HG02970 (cell line): Measurements from ENCODE around the gene HNRNPUL1.

Experiments used
- ATAC-seq: cut with Tn5 transposase; IDR thresholded peaks from one replicate; pipeline ENCODE4 v1.9.1; 2021; ENCODE audit warnings: mild to moderate bottlenecking, moderate library complexity, moderate number of reproducible peaks; ENCODE audit not compliant: unreplicated experiment, low FRiP score

Gene HNRNPUL1

DNA sequence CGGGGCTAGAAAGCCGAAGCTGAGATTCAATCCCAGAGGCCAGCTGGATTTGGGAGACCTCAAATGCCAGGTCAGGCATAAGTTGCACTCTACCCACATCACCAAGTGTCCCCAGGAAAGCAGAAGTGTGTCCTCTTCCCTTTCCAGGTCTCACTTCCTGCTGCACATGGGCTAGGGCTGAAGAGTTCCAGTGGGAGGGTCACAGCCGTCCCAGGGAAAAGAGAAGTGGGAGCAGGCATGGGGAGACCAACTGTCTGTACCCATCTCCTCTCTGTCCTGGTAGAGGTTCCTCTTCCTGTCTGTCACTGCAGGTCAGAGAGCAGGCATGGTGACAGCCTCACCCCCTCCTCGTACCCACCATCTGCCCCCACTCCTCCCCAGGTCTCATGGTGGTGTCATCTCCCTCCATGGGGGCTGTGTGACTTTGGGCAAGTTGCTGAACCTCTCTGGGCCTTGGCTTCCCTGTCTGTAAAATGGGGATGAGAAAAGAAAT lies 30.4 kb upstream of the HNRNPUL1 start:
- ATAC-seq = no peak

- ATAC-seq = no peak
These were observed 29.5 kb upstream of the HNRNPUL1 start for GRCh38 chr19:41234512-41235168.

- no peak for ATAC-seq
These were observed 28.7 kb upstream of the HNRNPUL1 start for GRCh38 chr19:41235480-41235879.

GRCh38 chr19:41238244-41238643 lies 25.9 kb upstream of the HNRNPUL1 start:
- no peak for ATAC-seq

DNA sequence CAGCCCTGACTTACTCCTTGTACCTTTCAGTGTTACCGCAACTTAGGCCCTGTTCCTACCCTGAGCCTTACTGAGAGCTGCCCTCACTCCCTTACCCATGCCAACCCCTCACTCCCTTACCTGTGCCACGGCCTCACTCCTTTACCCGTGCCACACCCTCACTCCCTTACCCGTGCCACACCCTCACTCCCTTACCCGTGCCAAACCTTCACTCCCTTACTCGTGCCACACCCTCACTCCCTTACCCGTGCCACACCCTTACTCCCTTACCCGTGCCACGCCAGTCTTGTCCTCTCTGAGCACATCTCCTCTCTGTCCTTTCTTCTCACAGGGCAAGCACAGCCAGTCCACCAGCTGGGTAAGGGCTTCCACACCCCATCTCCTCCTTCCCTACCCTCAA lies 24.8 kb upstream of the HNRNPUL1 start:
- ATAC-seq = no peak

GRCh38 chr19:41239961-41240574 lies 24.1 kb upstream of the HNRNPUL1 start:
- ATAC-seq = no peak

DNA sequence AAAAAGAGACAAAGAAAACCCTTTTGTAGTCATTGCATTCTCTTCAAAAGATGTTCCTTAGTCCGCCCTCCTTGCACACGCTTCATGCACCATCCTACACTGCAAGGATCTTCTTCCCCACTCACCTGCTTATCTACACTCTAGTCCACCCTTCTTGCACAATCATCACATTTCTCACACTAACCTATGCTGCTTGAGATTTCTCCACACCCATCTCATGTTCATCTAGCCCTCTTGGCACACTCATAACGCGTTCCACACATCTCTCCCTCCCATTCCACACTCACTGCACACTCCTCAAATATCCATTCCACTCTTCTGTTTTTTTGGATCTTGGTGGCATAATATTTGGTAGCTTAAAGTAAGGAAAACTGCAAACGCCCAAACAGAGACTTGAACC lies 22.3 kb upstream of the HNRNPUL1 start:
- no peak for ATAC-seq

DNA sequence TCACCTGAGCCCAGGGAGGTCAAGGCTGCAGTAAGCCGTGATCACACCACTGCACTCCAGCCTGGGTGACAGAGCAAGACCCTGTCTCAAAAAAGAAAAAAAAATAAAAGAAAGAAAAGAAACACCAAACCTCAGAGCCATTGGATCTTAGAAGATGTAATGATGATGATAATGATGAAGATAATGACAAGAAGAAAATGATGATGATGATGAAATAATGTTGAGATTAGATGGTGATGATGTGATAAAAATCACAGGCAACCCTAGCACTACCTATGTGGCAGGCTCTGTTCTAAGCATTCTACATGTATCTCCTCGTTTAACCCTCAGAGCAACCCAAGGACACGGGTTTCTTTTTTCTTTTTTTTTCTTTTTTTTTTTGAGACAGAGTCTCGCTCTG lies 20.1 kb upstream of the HNRNPUL1 start:
- ATAC-seq = no peak

GRCh38 chr19:41245843-41246242 lies 18.3 kb upstream of the HNRNPUL1 start:
- no peak for ATAC-seq

GRCh38 chr19:41248895-41249294 lies 15.3 kb upstream of the HNRNPUL1 start:
- ATAC-seq = no peak

GRCh38 chr19:41249707-41250423 lies 14.3 kb upstream of the HNRNPUL1 start:
- no peak for ATAC-seq

DNA sequence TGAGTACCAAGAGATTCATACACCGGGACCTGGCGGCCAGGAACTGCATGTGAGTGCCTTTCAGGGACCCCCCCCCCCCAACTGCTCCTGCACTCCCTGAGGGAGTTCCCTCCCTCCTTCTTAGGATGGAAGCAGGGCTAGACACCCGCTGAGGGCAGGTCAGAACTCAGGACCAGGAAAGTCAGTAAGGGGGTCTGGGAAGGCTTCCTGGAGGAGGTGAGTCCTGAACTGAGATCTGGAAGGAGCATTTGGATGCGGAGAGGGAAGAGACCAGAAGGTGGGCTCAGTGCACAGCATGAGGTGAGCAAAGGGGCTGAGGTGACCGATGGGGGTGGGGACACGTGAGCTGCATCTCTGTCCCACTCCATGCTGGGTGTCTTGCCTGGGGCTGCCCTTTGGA lies 10.5 kb upstream of the HNRNPUL1 start:
- ATAC-seq = no peak

DNA sequence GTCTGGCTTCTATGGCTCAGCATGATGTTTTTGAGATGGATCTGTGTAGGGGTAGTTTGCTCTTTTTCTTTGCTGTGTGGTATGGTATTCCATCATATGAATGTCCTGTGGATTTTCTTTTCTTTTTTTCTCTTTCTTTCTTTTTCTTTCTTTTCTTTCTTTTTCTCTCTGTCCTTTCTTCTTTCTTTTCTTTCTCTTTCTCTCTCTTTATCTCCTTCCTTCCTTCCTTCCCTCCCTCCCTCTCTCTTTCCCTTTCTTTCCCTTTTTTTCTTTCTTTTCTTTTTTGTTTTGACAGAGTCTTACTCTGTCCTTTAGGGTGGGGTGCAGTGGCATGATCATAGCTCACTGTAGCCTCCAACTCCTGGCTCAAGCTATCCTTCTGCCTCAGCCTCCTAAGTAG lies 9.0 kb upstream of the HNRNPUL1 start:
- no peak for ATAC-seq

GRCh38 chr19:41261474-41262190 lies 2.5 kb upstream of the HNRNPUL1 start:
- ATAC-seq = no peak

DNA sequence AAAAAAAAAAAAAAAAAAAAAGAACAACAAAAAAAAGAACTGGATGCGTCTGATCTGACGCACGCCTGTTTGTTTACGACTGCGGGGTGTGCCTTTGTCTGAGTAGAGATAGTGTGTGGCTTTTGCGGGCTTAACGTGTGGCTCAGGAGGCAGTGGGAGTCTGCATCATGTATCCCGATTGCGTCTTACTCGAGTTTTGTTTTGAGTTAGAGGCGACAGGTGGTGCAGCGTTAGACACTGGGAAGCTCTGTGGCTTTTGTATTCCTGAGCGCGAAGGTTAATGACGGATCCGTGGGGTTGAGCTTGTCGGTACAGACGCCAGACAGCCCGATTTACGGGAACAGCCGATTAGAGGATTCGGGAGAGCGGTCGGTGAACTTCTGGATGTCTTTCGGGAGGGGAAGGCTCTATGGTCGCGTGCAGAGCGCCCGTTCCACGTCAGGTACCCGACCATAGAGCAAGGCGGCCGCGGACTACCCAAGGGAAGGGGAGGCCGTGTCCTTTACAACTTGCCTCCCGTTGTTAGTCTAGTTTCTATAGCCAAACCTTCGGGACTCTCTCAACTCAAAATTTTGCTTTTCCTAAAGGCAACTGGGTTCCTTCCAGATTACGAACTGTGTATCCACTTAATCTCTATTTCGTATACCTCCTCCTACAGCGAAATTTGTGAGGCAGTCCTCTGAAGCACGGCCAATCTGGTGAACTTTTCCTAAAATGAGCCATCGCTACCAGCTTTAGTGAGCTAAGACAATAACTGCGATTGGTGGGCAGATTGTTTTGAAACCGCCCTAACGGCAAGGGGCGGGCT lies 926 bp upstream of the HNRNPUL1 start:
- ATAC-seq = peak; percentile 10

GRCh38 chr19:41264581-41265394 lies 616 bp downstream of the HNRNPUL1 start:
- ATAC-seq = no peak

DNA sequence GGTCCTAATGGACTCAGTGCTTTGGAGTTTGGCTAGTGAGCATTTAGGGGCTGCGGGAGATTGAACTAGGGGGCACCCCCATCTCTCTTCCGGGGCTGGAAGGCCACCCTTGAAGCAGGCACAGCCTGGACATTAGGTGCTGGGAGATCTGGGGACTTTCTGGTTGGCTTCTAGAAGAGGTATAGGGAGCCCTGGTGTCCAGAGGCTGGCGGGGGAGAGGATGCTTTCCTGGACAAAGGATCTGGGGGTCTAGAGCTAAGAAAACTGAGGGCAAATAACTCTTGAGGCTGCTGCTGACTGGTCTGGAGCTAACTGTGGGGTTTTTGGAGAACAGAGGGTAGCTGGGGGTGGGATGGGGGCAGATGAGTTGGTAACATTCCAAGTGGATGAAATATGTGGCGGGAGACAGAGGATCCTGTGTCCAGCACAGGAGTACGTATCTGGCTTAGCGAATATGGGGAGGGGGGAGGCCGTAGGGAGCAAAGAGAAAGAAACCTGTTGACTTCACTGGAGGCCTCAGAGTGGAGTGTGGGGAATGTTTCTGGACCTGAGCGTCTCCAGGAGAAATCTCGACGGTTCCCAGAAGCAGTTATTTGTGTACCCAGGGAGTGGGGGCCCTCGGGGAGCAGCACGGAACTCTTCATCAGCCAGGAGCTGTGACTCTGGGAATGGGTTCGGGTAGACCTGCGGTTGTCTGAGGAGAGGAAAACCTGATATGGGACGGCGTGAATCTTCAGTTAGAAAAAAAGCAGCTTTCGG lies 1.4 kb downstream of the HNRNPUL1 start:
- no peak for ATAC-seq

GRCh38 chr19:41269055-41269454 lies 4.9 kb downstream of the HNRNPUL1 start:
- ATAC-seq = no peak

- no peak for ATAC-seq
These were observed 5.4 kb downstream of the HNRNPUL1 start for GRCh38 chr19:41269571-41269970.
